OCI-LY1 (cell line): ENCODE results near the gene ADAMTS9.

Experiments used
- EZH2 ChIP-seq: fragments of 200-600 bp; sonication (generic), shearing (Covaris generic); IDR thresholded peaks from 2 replicates; pipeline ENCODE4 v1.8.0; 2017; ENCODE audit warnings: borderline replicate concordance, mixed run types, mild to moderate bottlenecking, antibody characterized with exemption, low read length, moderate library complexity, mixed read lengths
- TF ChIP-seq, protein P1 (sequence below): fragments of 200-600 bp; sonication (generic), shearing (Covaris generic); IDR thresholded peaks from 2 replicates; pipeline ENCODE4 v1.5.1; 2017; ENCODE audit warnings: mild to moderate bottlenecking, antibody characterized with exemption, low read length, moderate library complexity, mixed read lengths

DNA sequence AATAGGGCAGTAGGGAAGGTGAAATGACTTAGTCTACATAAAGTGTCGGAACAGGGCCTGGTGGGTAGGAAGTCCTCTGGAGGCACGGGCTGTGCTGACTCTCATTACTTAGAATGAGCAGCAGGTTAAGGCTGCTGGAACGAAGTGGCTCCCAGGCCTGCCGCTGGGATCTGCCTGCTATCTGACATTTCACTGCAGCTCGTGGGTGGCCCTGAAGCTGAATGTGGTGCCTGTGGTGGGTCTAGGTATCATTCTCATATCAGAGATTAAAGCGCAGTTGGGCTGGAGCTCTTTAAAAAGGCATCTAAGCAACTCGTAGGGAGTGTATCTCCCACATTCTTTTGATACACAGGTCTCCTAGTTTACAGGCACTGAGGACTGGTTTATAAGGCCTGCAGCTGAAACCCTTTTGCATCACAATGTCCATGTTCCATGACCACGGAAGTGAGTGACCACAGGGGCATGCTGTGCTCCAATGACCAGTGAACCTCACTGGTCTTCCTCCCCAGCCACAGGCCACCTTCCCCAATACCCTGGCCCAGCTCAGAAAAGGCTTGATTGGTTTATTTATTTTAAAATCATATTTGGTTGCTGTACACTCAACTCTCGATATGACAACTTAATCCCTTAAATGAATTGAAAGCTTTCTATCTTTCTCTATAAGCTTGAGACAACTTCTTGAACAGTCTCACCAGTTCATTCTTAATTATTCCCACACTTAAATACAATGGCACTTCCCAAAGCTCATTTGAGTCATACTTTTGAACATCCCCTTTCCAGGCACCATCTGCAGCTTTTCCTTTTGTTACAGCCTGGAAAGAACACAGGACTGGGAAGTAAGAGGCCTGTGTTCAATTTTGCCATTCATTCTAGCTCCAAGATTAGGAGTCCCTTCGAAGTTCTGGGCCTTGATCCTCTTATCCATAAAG is 19.0 kb downstream of the ADAMTS9 start:
- TF ChIP-seq, protein P1, sequence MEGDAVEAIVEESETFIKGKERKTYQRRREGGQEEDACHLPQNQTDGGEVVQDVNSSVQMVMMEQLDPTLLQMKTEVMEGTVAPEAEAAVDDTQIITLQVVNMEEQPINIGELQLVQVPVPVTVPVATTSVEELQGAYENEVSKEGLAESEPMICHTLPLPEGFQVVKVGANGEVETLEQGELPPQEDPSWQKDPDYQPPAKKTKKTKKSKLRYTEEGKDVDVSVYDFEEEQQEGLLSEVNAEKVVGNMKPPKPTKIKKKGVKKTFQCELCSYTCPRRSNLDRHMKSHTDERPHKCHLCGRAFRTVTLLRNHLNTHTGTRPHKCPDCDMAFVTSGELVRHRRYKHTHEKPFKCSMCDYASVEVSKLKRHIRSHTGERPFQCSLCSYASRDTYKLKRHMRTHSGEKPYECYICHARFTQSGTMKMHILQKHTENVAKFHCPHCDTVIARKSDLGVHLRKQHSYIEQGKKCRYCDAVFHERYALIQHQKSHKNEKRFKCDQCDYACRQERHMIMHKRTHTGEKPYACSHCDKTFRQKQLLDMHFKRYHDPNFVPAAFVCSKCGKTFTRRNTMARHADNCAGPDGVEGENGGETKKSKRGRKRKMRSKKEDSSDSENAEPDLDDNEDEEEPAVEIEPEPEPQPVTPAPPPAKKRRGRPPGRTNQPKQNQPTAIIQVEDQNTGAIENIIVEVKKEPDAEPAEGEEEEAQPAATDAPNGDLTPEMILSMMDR: no peak
- TF ChIP-seq EZH2: no peak
